Smooth muscle cell of trachea (primary cell): Measurements from ENCODE around the gene F9. TPM values are rescaled to one million over a fixed set of nuclear protein-coding genes. Genes with fewer than 3 reads are reported as not detected.

ENCODE experiments used
- total RNA-seq: library from RNA; depleted of rRNA; stranded (reverse); fragments of >200 nt; gene quantifications from 2 replicates; pipeline ENCODE4 v1.2.1, GENCODE V29; 2014

F9 gene
- total RNA-seq: under 0.01 TPM in 1 of 2 replicates, not detected in the other

GRCh38 chrX:139530550-139530949 is at the start of gene F9:
Gene F9, plus strand, starts transcription at chrX:139530739. Its CDS starts 26 bp downstream, at chrX:139530765.

Other genes starting within 250 kb of the F9 start
- gene MCF2, start 177.4 kb downstream of the F9 start, total RNA-seq: 0.15 and 0.17 TPM in 2 replicates